HG03354 (cell line): ENCODE results near the gene PTPN5.
"Not testable (repeated sequence)": the region's sequence is repeated elsewhere in the genome, so short reads cannot be mapped to it uniquely, and the experiment has no call there.

Experiments
- ATAC-seq: cut with Tn5 transposase; IDR thresholded peaks from one replicate; pipeline ENCODE4 v1.9.1; 2021; ENCODE audit warnings: mild to moderate bottlenecking; ENCODE audit not compliant: unreplicated experiment, poor library complexity, severe bottlenecking

The PTPN5 gene

GRCh38 chr11:18791207-18791968 lies at the start of gene PTPN5:
Gene PTPN5 (minus strand): TSS chr11:18791798. CDS start chr11:18771958, 19,840 bp downstream.
- ATAC-seq: no peak

- no peak for ATAC-seq
These were observed 44.8 kb upstream of the PTPN5 start for GRCh38 chr11:18836417-18836816.

- no peak for ATAC-seq
These were observed 43.3 kb upstream of the PTPN5 start for GRCh38 chr11:18834754-18835466.

- ATAC-seq: not testable (repeated sequence)
These were observed 28.6 kb upstream of the PTPN5 start for GRCh38 chr11:18820160-18820559.

- ATAC-seq: no peak
These were observed 12.8 kb upstream of the PTPN5 start for GRCh38 chr11:18804199-18804999.

- ATAC-seq: no peak
These were observed 11.0 kb upstream of the PTPN5 start for GRCh38 chr11:18802381-18803257.

- ATAC-seq: no peak
These were observed 7.3 kb upstream of the PTPN5 start for GRCh38 chr11:18798799-18799469.

GRCh38 chr11:18794956-18795355 lies 3.4 kb upstream of the PTPN5 start:
- ATAC-seq: no peak

- no peak for ATAC-seq
These were observed 1.2 kb upstream of the PTPN5 start for GRCh38 chr11:18792827-18793226.

- no peak for ATAC-seq
These were observed 501 bp upstream of the PTPN5 start for GRCh38 chr11:18791969-18792628.

- ATAC-seq: no peak
These were observed 753 bp downstream of the PTPN5 start for GRCh38 chr11:18790883-18791206.

GRCh38 chr11:18789942-18790341 lies 1.7 kb downstream of the PTPN5 start:
- no peak for ATAC-seq

GRCh38 chr11:18785411-18785810 lies 6.2 kb downstream of the PTPN5 start:
- no peak for ATAC-seq

- ATAC-seq: no peak
These were observed 10.7 kb downstream of the PTPN5 start for GRCh38 chr11:18780896-18781295.

- no peak for ATAC-seq
These were observed 11.3 kb downstream of the PTPN5 start for GRCh38 chr11:18780329-18780728.

- ATAC-seq: no peak
These were observed 13.1 kb downstream of the PTPN5 start for GRCh38 chr11:18778468-18778867.

- ATAC-seq: no peak
These were observed 15.3 kb downstream of the PTPN5 start for GRCh38 chr11:18776324-18776723.

GRCh38 chr11:18775492-18776292 lies 15.9 kb downstream of the PTPN5 start:
- ATAC-seq: peak; percentile 87
